ENCODE data around the gene MARK2.

Gene MARK2

DNA sequence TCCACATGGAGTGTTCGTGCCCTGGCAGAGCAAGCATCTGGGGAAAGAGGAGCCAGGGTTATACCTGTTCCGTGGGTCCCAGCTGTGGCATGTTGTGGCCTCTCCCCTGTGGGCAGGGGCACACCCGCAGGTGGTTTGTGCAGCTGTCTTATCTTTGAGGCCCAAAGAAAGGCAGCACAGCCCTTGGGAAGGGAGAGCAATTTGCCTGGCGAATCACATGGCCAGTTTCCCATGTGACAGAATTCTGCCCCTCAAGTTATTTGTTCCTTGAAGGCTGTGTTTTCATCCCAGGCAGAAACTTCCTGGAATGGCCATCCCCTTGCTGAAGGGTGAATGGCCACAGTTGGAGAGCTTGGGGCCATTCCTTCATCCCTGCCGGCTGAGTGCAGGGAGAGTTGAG lies 119.1 kb downstream of the MARK2 start:
- TF ChIP-seq, protein P1, sequence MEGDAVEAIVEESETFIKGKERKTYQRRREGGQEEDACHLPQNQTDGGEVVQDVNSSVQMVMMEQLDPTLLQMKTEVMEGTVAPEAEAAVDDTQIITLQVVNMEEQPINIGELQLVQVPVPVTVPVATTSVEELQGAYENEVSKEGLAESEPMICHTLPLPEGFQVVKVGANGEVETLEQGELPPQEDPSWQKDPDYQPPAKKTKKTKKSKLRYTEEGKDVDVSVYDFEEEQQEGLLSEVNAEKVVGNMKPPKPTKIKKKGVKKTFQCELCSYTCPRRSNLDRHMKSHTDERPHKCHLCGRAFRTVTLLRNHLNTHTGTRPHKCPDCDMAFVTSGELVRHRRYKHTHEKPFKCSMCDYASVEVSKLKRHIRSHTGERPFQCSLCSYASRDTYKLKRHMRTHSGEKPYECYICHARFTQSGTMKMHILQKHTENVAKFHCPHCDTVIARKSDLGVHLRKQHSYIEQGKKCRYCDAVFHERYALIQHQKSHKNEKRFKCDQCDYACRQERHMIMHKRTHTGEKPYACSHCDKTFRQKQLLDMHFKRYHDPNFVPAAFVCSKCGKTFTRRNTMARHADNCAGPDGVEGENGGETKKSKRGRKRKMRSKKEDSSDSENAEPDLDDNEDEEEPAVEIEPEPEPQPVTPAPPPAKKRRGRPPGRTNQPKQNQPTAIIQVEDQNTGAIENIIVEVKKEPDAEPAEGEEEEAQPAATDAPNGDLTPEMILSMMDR (IDR thresholded peaks at IDR 0.05; ENCODE audit: insufficient read depth, low read depth, low read length, missing control alignments) = no peak
- no peak overlapping the region for H3K4me3 ChIP-seq (ENCODE audit: low read depth, low read length)
- no peak for DNase-seq (ENCODE audit: low read depth)

Measured in GM12865 (cell line).